ENCODE results near the gene ZNF782. TPM values are rescaled to one million over a fixed set of nuclear protein-coding genes. Genes with fewer than 3 reads are reported as not detected.
A peak's percentile ranks its signal among the peaks of the same experiment; 100 is the strongest.
"Not testable (repeated sequence)": the region's sequence is repeated elsewhere in the genome, so short reads cannot be mapped to it uniquely, and the experiment has no call there.

Gene ZNF782
- total and polyA plus RNA-seq, 2 experiments from 2014 or later = 0.85 to 2.9 TPM

GRCh38 chr9:96868709-96869108, 14.4 kb upstream of the ZNF782 start:
- H3K4me3 ChIP-seq = no peak overlapping the region
- H3K9me2 ChIP-seq (ENCODE audit: insufficient read depth) = no peaks in the 10 kb centered on the region
- no peaks in the 10 kb centered on the region for H3K36me3 ChIP-seq (ENCODE audit: low read depth)
- no peaks in the 10 kb centered on the region for H3F3A ChIP-seq (ENCODE audit: insufficient read depth)
- H3K9me3 ChIP-seq (ENCODE audit: low read depth) = no peaks in the 10 kb centered on the region
- no peaks in the 10 kb centered on the region for H4K20me1 ChIP-seq (ENCODE audit: insufficient read depth)
- H3K79me2 ChIP-seq (ENCODE audit: insufficient read depth) = no peaks in the 10 kb centered on the region
- H3K9ac ChIP-seq = no peak overlapping the region
- no peak overlapping the region for H2AFZ ChIP-seq
- TF ChIP-seq EZH2 (IDR thresholded peaks at IDR 0.05; ENCODE audit: insufficient read depth, poor library complexity, severe bottlenecking) (no peak), EZH2phosphoT487 (IDR thresholded peaks at IDR 0.05; ENCODE audit: insufficient read depth, low read depth) (no peak)
- H3K27ac ChIP-seq = no peak overlapping the region
- peaks cover 12% of the 10 kb centered on the region for H3K27me3 ChIP-seq (replicated peaks; ENCODE audit: insufficient read depth)
- H3K4me1 ChIP-seq (ENCODE audit: insufficient read depth) = no peaks in the 10 kb centered on the region
- no peak overlapping the region for H3K4me2 ChIP-seq (ENCODE audit: unreplicated experiment)
- in situ Hi-C loops (cut with MboI) = loop anchor here (25.0 kb wide), 2 partner anchors 244 to 744 kb away; no protein-coding TSS in a partner anchor
- WGBS, 2 experiments (ENCODE audit: low coverage in 1 of 2, low lambda C conversion rate in 2 of 2, missing lambda C conversion rate in 2 of 2) = 68 to 71% methylated on average over 5 of the region's 5 CpGs
- no peak for DNase-seq

- in situ Hi-C loops (cut with MboI) = loop anchor here (25.0 kb wide), 2 partner anchors 245 to 745 kb away; no protein-coding TSS in a partner anchor
- 40% methylated on average over 7 of the region's 7 CpGs for WGBS, 2 experiments (ENCODE audit: low coverage in 1 of 2, low lambda C conversion rate in 2 of 2, missing lambda C conversion rate in 2 of 2)
Observed at GRCh38 chr9:96867079-96867804, 12.9 kb upstream of the ZNF782 start.

GRCh38 chr9:96865240-96865639, 10.9 kb upstream of the ZNF782 start:
- H3K9me2 ChIP-seq (ENCODE audit: insufficient read depth); H3K4me2 ChIP-seq (ENCODE audit: unreplicated experiment); H3F3A ChIP-seq (ENCODE audit: insufficient read depth); H3K36me3 ChIP-seq (ENCODE audit: low read depth); H4K20me1 ChIP-seq (ENCODE audit: insufficient read depth); H3K9ac ChIP-seq; DNase-seq; H3K4me3 ChIP-seq; H3K79me2 ChIP-seq (ENCODE audit: insufficient read depth); H2AFZ ChIP-seq; H3K9me3 ChIP-seq (ENCODE audit: low read depth); H3K27ac ChIP-seq; H3K4me1 ChIP-seq (ENCODE audit: insufficient read depth): not testable (repeated sequence)
- H3K27me3 ChIP-seq (replicated peaks; ENCODE audit: insufficient read depth) = peaks cover 18% of the 10 kb centered on the region
- WGBS, 2 experiments (ENCODE audit: low coverage in 1 of 2, low lambda C conversion rate in 2 of 2, missing lambda C conversion rate in 2 of 2) = 20 to 21% methylated on average over 2 of the region's 2 CpGs
- in situ Hi-C loops (cut with MboI) = loop anchor here (25.0 kb wide), 2 partner anchors 247 to 747 kb away; no protein-coding TSS in a partner anchor

More at GRCh38 chr9:96867079-96867804, 12.9 kb upstream of the ZNF782 start:
- H3K9ac ChIP-seq = no peak overlapping the region
- H4K20me1 ChIP-seq (ENCODE audit: insufficient read depth) = no peaks in the 10 kb centered on the region
- H3K79me2 ChIP-seq (ENCODE audit: insufficient read depth) = no peaks in the 10 kb centered on the region
- DNase-seq = no peak
- H3K27me3 ChIP-seq (replicated peaks; ENCODE audit: insufficient read depth) = peaks cover 18% of the 10 kb centered on the region
- no peak overlapping the region for H2AFZ ChIP-seq
- no peak overlapping the region for H3K4me3 ChIP-seq
- no peak overlapping the region for H3K27ac ChIP-seq
- no peaks in the 10 kb centered on the region for H3K9me2 ChIP-seq (ENCODE audit: insufficient read depth)
- H3K36me3 ChIP-seq (ENCODE audit: low read depth) = no peaks in the 10 kb centered on the region
- H3F3A ChIP-seq (ENCODE audit: insufficient read depth) = no peaks in the 10 kb centered on the region
- H3K4me2 ChIP-seq (ENCODE audit: unreplicated experiment) = no peak overlapping the region
- no peaks in the 10 kb centered on the region for H3K4me1 ChIP-seq (ENCODE audit: insufficient read depth)
- TF ChIP-seq EZH2 (IDR thresholded peaks at IDR 0.05; ENCODE audit: insufficient read depth, poor library complexity, severe bottlenecking) (no peak), EZH2phosphoT487 (IDR thresholded peaks at IDR 0.05; ENCODE audit: insufficient read depth, low read depth) (no peak)
- no peaks in the 10 kb centered on the region for H3K9me3 ChIP-seq (ENCODE audit: low read depth)

- Histone ChIP-seq H3K36me3 (ENCODE audit: low read depth) (no peaks in the 10 kb centered on the region), H3K27ac (no peak overlapping the region), H3K9me3 (ENCODE audit: low read depth) (no peaks in the 10 kb centered on the region), H3K9me2 (ENCODE audit: insufficient read depth) (no peaks in the 10 kb centered on the region), H3K4me3 (no peak overlapping the region), H3K4me2 (ENCODE audit: unreplicated experiment) (no peak overlapping the region), H3K9ac (no peak overlapping the region), H3F3A (ENCODE audit: insufficient read depth) (0 out of 2 replicates have a peak, but pooled peaks cover 8% of the 10 kb centered on the region), H2AFZ (no peak overlapping the region), H4K20me1 (ENCODE audit: insufficient read depth) (no peaks in the 10 kb centered on the region), H3K27me3 (replicated peaks; ENCODE audit: insufficient read depth) (peaks cover 7% of the 10 kb centered on the region), H3K4me1 (ENCODE audit: insufficient read depth) (peaks cover 22% of the 10 kb centered on the region), H3K79me2 (ENCODE audit: insufficient read depth) (no peaks in the 10 kb centered on the region)
- WGBS, 2 experiments (ENCODE audit: low coverage in 1 of 2, low lambda C conversion rate in 2 of 2, missing lambda C conversion rate in 2 of 2) = 59 to 65% methylated on average over 8 of the region's 8 CpGs
- peak; percentile 83 for DNase-seq
- no peak for TF ChIP-seq EZH2phosphoT487 (IDR thresholded peaks at IDR 0.05; ENCODE audit: insufficient read depth, low read depth)
- no peak for TF ChIP-seq EZH2 (IDR thresholded peaks at IDR 0.05; ENCODE audit: insufficient read depth, poor library complexity, severe bottlenecking)
- in situ Hi-C loops (cut with MboI) = loop anchor here (25.0 kb wide), 2 partner anchors 253 to 753 kb away; no protein-coding TSS in a partner anchor
Observed at GRCh38 chr9:96859461-96860198, 5.3 kb upstream of the ZNF782 start.
